Thoracic aorta (tissue), 2 donors: ENCODE data around the gene TLX2. TPM values are rescaled to one million over a fixed set of nuclear protein-coding genes. Genes with fewer than 3 reads are reported as not detected.

Experiments
- ATAC-seq: fragments of 150-250 bp; one replicate; pipeline ENCODE4 v1.8.0; 2017; ENCODE audit warnings: low read depth; ENCODE audit not compliant: insufficient number of reproducible peaks, low FRiP score
- DNase-seq: peaks from one replicate; pipeline ENCODE4 v3.0.0-alpha.2; 2020; ENCODE audit warnings: low spot score
- H3K27ac ChIP-seq, 2 donors: fragments of 200-600 bp; sonication (generic); 1 replicate in 1 of 2; 2 replicates in 1 of 2; pipeline ENCODE4 v1.5.1; 2016; ENCODE audit warnings: mild to moderate bottlenecking in 2 of 2, moderate library complexity in 2 of 2
- H3K27me3 ChIP-seq: fragments of 200-600 bp; sonication (generic); replicated peaks from 2 replicates; pipeline ENCODE4 v1.6.0; 2016; ENCODE audit warnings: mild to moderate bottlenecking; ENCODE audit not compliant: insufficient read depth
- H3K36me3 ChIP-seq: fragments of 200-600 bp; sonication (generic); one replicate; pipeline ENCODE4 v1.5.1; 2016
- H3K4me1 ChIP-seq, 2 donors: fragments of 200-600 bp; sonication (generic); 1 replicate in 1 of 2; 2 replicates in 1 of 2; pipeline versions ENCODE4 v1.5.1 to v1.6.0; 2016; ENCODE audit warnings: low read depth in 2 of 2, mild to moderate bottlenecking in 1 of 2; ENCODE audit not compliant: control insufficient read depth in 1 of 2
- H3K4me3 ChIP-seq: fragments of 200-600 bp; sonication (generic); 2 replicates; pipeline ENCODE4 v1.5.1; 2016; ENCODE audit warnings: mild to moderate bottlenecking
- H3K9me3 ChIP-seq: fragments of 200-600 bp; sonication (generic); 2 replicates; pipeline ENCODE4 v1.5.1; 2016
- CTCF ChIP-seq: fragments of 200-600 bp; sonication (generic); IDR thresholded peaks from one replicate; pipeline ENCODE4 v1.5.1; 2019; ENCODE audit warnings: antibody characterized with exemption
- total RNA-seq, 2 donors: library from RNA; depleted of rRNA; stranded (reverse); fragments of >200 nt; gene quantifications; one replicate each; pipeline versions ENCODE4 v1.1.0 to v1.2.3, GENCODE V29; 2016

The TLX2 gene
- total RNA-seq, 2 donors from 2014 or later: not detected

- Histone ChIP-seq H3K4me3 (peak overlapping the region; percentile 80), H3K27me3 (peaks cover 6% of the 10 kb centered on the region), H3K9me3 (no peaks in the 10 kb centered on the region), H3K36me3 (peaks cover 16% of the 10 kb centered on the region), H3K27ac (peak overlapping the region in 1 of 2 donors; percentile 32), H3K4me1 (peaks cover 21 to 52% of the 10 kb centered on the region in 2 donors)
- TF ChIP-seq CTCF: no peak
- ATAC-seq (no peak), DNase-seq (no peak)
These were observed 11.3 kb upstream of the TLX2 start for GRCh38 chr2:74502720-74503505.

GRCh38 chr2:74503506-74504475, 10.5 kb upstream of the TLX2 start:
- H3K27ac ChIP-seq: peak overlapping the region in 1 of 2 donors; percentile 32
- H3K4me3 ChIP-seq: peak overlapping the region; percentile 80
- peaks cover 17 to 47% of the 10 kb centered on the region in 2 donors for H3K4me1 ChIP-seq
- ATAC-seq (no peak), DNase-seq (no peak)
- peaks cover 16% of the 10 kb centered on the region for H3K36me3 ChIP-seq
- H3K9me3 ChIP-seq: no peaks in the 10 kb centered on the region
- no peak for TF ChIP-seq CTCF
- H3K27me3 ChIP-seq: peaks cover 4% of the 10 kb centered on the region

GRCh38 chr2:74504591-74504990, 9.7 kb upstream of the TLX2 start:
- Histone ChIP-seq H3K27ac (no peak overlapping the region), H3K36me3 (peaks cover 16% of the 10 kb centered on the region), H3K4me1 (peaks cover 11 to 39% of the 10 kb centered on the region in 2 donors), H3K9me3 (no peaks in the 10 kb centered on the region), H3K4me3 (no peak overlapping the region), H3K27me3 (no peaks in the 10 kb centered on the region)
- no peak for TF ChIP-seq CTCF
- DNase-seq (no peak), ATAC-seq (no peak)

- no peak for ATAC-seq
- no peak overlapping the region for H3K27ac ChIP-seq
- TF ChIP-seq CTCF: no peak
- no peaks in the 10 kb centered on the region for H3K27me3 ChIP-seq
- peaks cover 11 to 35% of the 10 kb centered on the region in 2 donors for H3K4me1 ChIP-seq
- H3K9me3 ChIP-seq: no peaks in the 10 kb centered on the region
- no peak for DNase-seq
- peaks cover 16% of the 10 kb centered on the region for H3K36me3 ChIP-seq
- H3K4me3 ChIP-seq: no peak overlapping the region
These were observed 8.6 kb upstream of the TLX2 start for GRCh38 chr2:74505448-74506246.
